GM18526 (cell line): ENCODE results near the gene CNTNAP2.

Source experiments
- POLR2A ChIP-seq: IDR thresholded peaks from 3 replicates; pipeline ENCODE4 v1.6.1; 2011; ENCODE audit not compliant: insufficient read length; ENCODE audit errors: extremely low read depth

The CNTNAP2 gene

DNA sequence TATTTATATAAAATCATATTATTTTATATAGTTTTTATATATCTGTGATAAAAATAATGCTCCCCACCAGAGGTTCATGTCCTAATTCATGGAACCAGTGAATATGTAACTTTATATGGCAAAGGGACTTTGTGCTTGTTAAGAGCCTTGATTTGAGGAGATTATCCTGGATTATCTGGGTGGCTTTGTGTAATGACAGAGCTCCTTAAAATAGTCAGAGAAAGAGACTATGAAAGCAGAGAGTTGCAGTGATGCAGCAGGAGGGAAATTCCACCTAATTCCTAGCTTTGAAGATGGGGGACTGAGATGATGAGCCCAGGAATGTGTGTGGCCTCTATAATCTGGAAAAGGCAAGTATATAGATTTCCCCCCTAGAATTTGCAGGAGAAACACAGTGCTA is 1439.7 kb downstream of the CNTNAP2 start:
- TF ChIP-seq POLR2A, result no peak

DNA sequence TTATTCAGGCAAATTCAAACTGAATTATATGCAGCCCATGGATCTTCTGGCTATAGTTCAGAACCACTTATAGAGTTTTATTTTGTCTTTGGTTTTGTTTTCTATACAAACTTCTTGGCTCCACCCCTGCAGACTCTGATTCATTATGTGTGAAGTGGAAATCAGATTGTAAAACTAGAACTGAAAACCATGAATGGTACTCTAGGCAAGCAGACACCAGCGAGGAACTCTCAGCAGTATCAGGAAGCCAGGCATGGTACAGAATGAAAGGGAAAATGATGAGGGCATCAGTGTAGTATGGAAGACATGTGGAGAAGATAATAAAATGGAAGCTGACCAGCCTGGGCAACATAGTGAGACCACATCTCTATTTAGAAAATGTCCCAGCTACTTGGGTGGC is 1447.1 kb downstream of the CNTNAP2 start:
- no peak for TF ChIP-seq POLR2A

DNA sequence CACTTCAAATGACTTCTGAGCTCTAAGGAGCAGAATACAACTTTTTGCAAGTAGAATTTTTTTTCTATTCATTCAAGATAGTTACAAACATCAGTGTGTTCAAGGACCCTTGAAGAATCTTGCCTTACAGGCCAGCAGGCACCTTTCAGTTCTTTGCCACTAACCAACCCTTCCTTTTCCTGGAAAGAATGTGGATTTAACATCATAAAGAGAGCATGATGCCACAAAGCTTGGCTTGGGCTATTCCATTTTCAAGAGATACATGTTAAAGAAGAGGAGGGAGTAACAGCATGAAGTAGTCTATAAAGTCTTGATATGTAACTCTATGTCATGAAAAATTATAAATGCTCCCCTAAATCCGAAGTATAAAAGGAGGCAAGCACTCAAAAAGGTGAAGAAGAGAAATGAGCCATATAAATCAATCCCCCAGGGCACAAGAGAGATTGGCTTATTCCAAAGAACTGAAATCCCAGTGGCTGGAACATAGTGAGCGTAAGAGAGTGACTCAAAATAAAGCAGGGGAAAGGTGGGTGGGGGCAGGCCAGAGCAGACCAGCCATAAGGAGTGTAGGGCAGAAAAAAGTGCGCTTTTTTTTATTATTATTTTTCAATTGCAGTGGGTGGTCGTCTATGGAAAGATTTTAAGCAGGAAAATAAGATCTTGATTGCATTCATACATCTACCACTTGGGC is 1448.3 kb downstream of the CNTNAP2 start:
- TF ChIP-seq POLR2A, result no peak

DNA sequence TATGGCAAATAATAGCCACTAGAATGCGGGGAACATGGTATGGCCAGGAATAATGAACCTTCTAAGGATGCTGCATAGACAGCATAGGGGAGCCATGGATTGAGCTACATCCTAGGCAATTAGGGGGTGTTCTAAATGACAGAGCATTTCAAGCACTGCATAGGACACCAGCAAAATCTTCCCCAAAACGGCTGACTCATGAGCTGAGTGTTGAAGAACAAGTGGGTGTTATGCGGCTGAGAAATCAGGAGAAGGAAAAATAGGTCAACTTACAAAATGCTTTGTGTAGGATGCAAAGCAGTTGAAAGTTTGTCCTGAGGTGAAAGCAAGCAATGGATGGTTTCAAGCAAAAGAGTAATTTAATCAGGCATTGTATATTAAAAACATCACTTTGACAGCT is 1450.4 kb downstream of the CNTNAP2 start:
- no peak for TF ChIP-seq POLR2A

DNA sequence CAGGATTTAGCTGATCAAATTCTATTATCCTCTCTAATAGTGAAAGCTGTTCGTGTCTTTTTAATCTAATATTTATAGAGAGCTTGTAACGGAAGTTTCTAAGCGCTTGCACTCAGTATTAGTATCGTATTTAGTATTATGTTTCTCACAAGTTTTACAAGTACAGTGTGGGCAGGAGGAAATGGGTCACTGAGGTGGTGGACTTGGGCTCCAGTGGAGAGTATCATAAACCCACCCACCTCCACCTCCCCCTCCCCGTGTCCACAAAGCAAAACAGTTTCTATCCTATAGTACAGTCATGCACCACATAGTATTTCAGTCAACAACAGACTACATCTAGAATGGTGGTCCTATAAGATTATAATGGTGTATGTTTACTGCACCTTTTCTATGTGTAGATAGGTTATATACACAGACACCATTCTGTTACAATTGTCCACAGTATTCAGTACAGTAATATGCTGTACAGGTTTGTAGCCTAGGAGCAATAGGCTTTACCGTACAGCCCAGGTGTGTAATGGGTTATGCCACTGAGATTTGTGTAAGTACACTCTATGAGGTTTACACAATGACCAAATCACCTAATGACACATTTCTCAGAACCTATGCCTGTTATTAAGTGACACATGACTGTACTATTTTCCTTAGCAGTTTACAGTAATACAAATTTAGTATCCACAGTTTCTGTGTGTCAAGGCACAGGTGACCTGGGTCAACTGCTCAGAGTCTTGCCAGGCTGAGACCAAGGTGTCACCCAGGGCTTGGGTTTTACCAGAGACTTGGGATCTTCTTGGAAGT is 1452.7 kb downstream of the CNTNAP2 start:
- no peak for TF ChIP-seq POLR2A

DNA sequence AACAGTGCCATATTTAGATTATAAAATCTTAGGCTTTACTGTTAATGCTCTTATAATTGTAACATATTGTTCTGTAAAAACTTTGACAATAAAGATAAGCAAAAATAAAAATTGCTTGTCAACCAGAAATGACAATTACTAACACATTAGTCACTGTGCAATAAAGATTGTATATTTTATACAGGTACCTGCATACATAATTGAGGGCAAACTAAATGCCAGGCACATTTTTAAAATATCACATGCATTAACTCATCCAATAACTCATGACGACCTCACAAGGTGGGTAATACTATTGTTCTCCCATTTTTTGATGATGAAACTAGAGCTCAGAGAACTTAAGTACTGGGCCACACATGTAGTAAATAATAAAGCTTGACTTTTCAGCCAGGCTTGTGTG is 1453.8 kb downstream of the CNTNAP2 start:
- no peak for TF ChIP-seq POLR2A

DNA sequence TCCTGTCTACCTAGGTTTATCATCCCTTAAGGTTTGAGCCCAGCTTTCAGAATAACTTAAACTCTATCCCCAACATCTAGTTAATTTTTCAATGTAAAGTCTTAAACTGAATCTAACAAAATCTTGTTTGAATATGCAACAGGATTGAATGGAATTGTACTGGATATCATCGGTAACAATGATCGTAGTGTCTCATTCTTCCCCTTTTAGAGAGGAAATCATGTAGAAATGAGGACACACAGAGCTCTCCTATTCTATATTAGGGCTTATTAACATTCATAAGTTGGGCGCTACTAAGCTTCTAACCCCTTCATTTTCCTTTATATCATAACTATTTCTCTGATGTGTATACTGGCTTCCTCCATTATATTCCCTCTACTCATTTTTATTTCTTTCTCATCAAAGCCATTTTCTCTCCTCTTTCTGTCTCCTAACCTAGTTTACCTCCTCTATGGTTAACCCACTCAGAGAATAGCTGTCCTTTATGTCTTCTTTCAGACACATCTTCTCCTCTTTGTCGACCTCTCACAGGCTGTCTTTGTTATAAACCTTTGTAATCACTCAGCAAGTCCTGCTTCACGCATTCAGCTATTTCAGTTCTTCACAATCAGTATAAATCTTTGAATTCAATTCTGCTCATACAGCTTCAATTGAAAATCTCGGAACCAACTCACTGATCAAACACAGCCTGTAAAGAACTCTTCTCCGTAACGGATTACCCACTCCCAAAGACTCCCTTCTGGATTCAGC is 1455.0 kb downstream of the CNTNAP2 start:
- no peak for TF ChIP-seq POLR2A

DNA sequence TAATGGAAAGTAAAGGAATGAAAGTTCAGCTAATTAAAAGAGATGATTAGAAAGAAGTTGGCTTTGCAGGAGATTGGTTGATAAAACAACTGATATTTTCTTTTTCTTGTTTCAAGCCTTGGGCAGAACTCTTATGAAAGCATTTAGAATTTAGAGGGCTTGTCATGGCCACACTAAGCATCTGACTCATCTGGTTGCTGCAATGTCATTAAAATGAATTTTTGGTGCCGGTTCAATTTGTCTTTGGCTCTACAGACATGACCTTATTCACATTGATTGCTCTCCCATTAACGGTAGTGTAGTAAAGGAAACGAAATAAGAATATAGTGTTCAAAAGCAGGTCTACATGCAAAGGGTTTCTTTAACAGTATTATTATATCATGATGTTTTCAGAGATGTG is 1461.6 kb downstream of the CNTNAP2 start:
- no peak for TF ChIP-seq POLR2A

DNA sequence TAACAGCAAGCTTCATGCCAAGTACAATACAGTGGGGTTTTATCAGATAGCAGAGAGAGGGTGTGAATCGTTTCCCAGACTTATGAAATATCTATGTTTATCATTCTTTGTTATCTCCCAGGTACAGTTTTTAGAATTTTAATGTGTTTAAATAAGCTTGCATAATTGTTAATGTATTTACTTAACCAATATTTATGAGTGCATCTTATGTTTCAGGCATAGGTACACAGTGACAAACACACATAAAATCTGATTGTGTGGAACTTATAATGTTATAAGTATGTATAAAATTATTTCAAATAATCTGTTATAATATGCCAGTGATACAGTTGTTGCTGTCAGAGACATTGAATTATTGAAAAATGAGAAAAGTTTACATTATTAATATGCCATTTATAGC is 1462.5 kb downstream of the CNTNAP2 start:
- TF ChIP-seq POLR2A, result no peak

DNA sequence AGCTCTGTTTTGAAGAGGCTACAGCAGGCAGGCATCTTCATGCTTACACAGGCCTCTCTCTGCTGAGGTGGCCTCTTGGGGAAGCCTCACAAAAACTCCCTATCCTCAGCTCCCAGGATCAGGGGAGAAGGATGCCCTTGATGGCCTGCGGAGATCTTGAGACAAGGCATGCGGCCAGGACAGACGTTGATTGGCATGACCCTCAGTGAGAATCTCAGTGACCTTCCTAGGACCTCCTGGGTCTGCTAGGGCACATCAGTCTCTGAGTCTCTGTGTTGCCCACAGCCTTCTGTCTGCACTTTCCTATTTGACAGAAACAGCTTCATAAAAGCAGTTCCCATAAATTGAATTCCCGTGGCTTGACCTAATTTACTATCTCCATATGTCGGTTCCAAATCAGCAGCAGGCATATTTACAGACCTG is 1468.2 kb downstream of the CNTNAP2 start:
- TF ChIP-seq POLR2A, result no peak

DNA sequence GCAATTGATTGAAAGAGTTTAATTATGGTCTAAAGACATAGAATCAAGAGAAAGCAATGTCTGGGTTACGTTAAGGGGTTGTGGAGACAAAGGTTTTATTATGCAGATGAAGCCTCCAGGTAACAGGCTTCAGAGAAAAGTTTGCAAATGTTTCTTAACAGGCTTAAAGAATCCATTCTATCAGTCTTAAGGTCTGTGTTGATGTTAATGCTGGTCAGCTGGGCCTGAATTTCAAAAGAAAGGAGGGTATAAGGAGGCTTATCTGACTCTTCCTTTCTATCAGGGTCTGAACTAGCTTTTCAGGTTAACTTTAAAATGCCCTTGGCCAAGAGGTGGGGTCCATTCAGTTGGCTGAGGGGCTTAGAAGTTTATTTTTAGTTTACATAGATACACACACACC is 1469.5 kb downstream of the CNTNAP2 start:
- no peak for TF ChIP-seq POLR2A

DNA sequence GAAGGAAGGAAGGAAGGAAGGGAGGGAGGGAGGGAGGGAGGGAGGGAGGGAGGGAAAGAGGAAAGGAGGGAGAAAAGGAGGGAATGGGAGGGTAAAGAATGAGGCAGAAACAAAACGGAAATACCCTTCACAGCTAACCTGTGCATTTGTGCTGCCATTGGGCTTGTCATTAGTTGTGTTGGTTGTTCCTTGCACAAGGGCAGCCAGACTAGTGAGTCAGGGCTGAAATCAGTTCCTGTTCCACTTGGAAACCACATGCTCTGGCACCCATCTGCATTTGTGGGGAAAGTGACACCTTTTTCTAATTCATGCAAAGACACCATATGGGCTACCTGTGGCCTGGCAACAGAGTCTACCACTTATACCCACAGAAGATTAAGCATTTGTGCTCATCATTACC is 1469.9 kb downstream of the CNTNAP2 start:
- TF ChIP-seq POLR2A, result no peak

DNA sequence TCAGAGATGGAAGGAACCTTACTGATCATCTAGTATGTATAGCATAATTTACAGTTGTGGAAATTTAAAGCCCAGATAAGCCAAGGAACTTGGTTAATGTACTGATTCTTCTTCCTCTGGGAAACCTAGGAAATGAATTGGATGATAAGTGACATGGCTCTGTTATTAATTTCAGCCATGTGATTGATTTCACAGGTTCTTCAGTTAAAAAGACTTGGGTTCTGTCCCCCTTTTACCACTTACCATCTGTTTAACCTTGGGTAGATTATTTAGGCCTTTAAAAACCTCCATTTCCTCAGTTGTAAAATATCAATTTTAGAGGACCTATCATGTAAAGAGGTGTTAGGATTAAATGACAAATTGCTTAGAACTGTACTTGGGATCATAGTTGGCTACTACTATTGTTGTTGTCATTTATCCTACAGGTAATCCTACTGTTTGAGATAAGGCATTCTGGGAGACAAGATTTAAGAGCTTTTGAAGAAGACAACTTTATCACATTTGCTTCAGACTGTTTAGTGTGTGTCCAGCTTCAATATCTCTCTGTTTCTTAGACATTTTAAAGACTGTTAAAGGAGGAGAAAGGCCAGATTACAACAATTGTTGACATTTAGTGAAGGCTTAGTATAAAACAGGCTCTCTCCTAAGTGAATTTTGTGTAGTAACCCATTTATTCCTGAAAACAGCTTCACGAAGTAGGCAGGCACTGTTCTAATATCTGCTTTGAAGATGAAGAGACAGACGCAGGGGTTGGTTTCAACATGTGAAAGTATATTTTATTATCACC is 1476.9 kb downstream of the CNTNAP2 start:
- no peak for TF ChIP-seq POLR2A

DNA sequence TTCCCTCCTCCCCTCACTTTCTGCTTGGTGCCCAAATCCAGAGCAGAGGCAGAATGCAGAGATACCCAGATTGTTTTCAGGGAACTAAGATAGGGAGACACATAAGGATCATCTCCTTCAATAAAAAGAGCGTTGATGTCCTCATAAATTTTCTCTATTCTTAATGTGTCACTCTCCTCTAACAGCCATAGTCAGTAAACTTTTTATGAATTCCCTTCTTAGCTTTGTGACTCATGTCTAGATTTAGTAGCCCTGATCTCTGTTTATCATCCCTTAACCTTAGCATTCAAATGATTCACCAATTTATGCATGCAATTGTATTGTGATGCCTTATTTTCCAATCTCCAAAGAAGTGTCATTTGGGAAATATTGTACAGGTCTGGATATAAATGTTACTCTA is 1478.4 kb downstream of the CNTNAP2 start:
- no peak for TF ChIP-seq POLR2A

DNA sequence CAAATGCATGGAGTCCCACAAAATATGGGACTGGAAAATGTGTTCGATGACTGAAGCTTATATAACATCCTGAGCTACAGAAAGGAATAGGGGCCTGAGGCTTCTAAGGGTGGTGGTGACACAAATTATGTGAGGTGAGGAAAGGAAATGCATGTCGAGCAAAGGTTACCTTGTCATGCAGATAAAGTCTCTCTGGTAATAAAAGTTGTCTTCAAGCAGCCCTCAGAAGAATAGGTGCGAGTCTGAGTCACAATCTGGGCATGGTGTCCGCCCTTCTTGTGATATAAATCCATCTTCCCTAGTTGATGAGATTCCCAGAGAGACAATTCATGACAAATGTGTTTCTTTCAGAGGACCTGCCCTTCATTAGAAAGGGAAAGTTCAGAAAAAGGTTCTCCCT is 1488.7 kb downstream of the CNTNAP2 start:
- no peak for TF ChIP-seq POLR2A
